CD4-positive, alpha-beta T cell (primary cell): ENCODE results near the gene GABRB1. TPM values are rescaled to one million over a fixed set of nuclear protein-coding genes. Genes with fewer than 3 reads are reported as not detected.

Experiments used
- ATAC-seq: fragments of 200-7000 bp; cut with Tn5 transposase; one replicate; pipeline ENCODE4 v1.10.0; 2022; ENCODE audit warnings: mild to moderate bottlenecking; ENCODE audit not compliant: poor library complexity
- CTCF ChIA-PET: fragments of 350-600 bp; sonication (Branson Sonifier 250); formaldehyde crosslinking; loops from one replicate; lab custom pipeline; 2021; ENCODE audit warnings: antibody characterized with exemption, inconsistent platforms; lab: Charles Lee
- POLR2A ChIA-PET: fragments of 350-600 bp; sonication (Branson Sonifier 250); formaldehyde crosslinking; loops from one replicate; lab custom pipeline; 2021; ENCODE audit warnings: antibody characterized with exemption, inconsistent platforms; lab: Charles Lee
- DNase-seq, 14 experiments: peaks; one replicate each; pipeline ENCODE4 v3.0.0-alpha.2; 2013 to 2020; ENCODE audit warnings: mixed read lengths in 2 of 14
- H3K27ac ChIP-seq, 2 donors: one replicate each; pipeline versions ENCODE4 v1.5.1 to v1.7.0; 2013; ENCODE audit warnings: low read length in 2 of 2, low read depth in 1 of 2, mild to moderate bottlenecking in 1 of 2
- H3K27me3 ChIP-seq, 2 experiments: 1 replicate in 1 of 2; 2 replicates in 1 of 2; pipeline versions ENCODE4 v1.6.1 to v1.7.0; 2013; ENCODE audit warnings: low read length in 2 of 2, control low read depth in 1 of 2, mild to moderate bottlenecking in 1 of 2, moderate library complexity in 1 of 2; ENCODE audit not compliant: insufficient read depth in 2 of 2, control insufficient read depth in 1 of 2
- H3K36me3 ChIP-seq: one replicate; pipeline ENCODE4 v1.6.1; 2013; ENCODE audit warnings: low read length, control low read depth; ENCODE audit not compliant: insufficient read depth
- H3K4me1 ChIP-seq: one replicate; pipeline ENCODE4 v1.6.1; 2013; ENCODE audit warnings: low read length, control low read depth; ENCODE audit not compliant: insufficient read depth
- H3K4me3 ChIP-seq: one replicate; pipeline ENCODE4 v1.5.1; 2013; ENCODE audit warnings: mild to moderate bottlenecking, low read length, moderate library complexity
- H3K9me3 ChIP-seq, 2 experiments: 1 replicate in 1 of 2; 2 replicates in 1 of 2; pipeline versions ENCODE4 v1.6.1 to v1.7.0; 2013; ENCODE audit warnings: low read length in 2 of 2, mild to moderate bottlenecking in 2 of 2, control low read depth in 1 of 2, moderate library complexity in 1 of 2; ENCODE audit not compliant: control insufficient read depth in 1 of 2, insufficient read depth in 1 of 2
- H3K27ac Mint-ChIP-seq: one replicate; pipeline ENCODE4 v1.8.0; 2020; ENCODE audit warnings: mixed read lengths
- H3K27me3 Mint-ChIP-seq: one replicate; pipeline ENCODE4 v1.8.0; 2021; ENCODE audit warnings: mixed read lengths
- H3K36me3 Mint-ChIP-seq: one replicate; pipeline ENCODE4 v1.8.0; 2021; ENCODE audit warnings: low read depth, mixed read lengths
- H3K4me1 Mint-ChIP-seq: one replicate; pipeline ENCODE4 v1.8.0; 2021; ENCODE audit warnings: low read depth, mixed read lengths
- H3K4me3 Mint-ChIP-seq: one replicate; pipeline ENCODE4 v1.8.0; 2020; ENCODE audit warnings: mild to moderate bottlenecking, mixed read lengths
- H3K9me3 Mint-ChIP-seq: one replicate; pipeline ENCODE4 v1.8.0; 2020; ENCODE audit warnings: mixed read lengths
- CTCF ChIP-seq: fragments of 200-600 bp; IDR thresholded peaks from one replicate; pipeline ENCODE4 v1.8.0; 2022; ENCODE audit warnings: antibody characterized with exemption, mild to moderate bottlenecking
- intact Hi-C, 2 experiments: fragments of 100-400 bp; cut with DNase I in 1 of 2; cut with micrococcal nuclease in 1 of 2; formaldehyde crosslinking; loops; one replicate each; pipeline versions ENCODE4 v1.15.1 to v1.9.0; 2023 to 2025; cut with DNase I, micrococcal nuclease
- total RNA-seq, 174 experiments: library from RNA in 2 of 174; stranded (reverse) in 2 of 174; gene quantifications; one replicate each; pipeline ENCODE4 v1.2.3 and lab custom pipeline; 2021 to 2026

The GABRB1 gene
- total RNA-seq, 2 experiments from 2014 or later, result not detected

GRCh38 chr4:47054130-47054529 is 22.8 kb downstream of the GABRB1 start:
- intact Hi-C loops, result no loop called here
- ChIA-PET POLR2A (no interaction called here), CTCF (no interaction called here)
- no peak for DNase-seq
- Mint-ChIP-seq H3K36me3 (no peaks in the 10 kb centered on the region), H3K27ac (no peak overlapping the region), H3K4me1 (no peaks in the 10 kb centered on the region), H3K27me3 (peaks cover 42% of the 10 kb centered on the region), H3K9me3 (no peaks in the 10 kb centered on the region), H3K4me3 (no peak overlapping the region)
- Histone ChIP-seq H3K4me1 (no peaks in the 10 kb centered on the region), H3K27me3 (no peaks in the 10 kb centered on the region), H3K27ac (no peak overlapping the region), H3K4me3 (no peak overlapping the region), H3K36me3 (no peaks in the 10 kb centered on the region), H3K9me3 (no peaks in the 10 kb centered on the region)
- no peak for ATAC-seq
- no peak for TF ChIP-seq CTCF

- Mint-ChIP-seq H3K27me3 (peaks cover 23% of the 10 kb centered on the region), H3K4me3 (no peak overlapping the region), H3K9me3 (no peaks in the 10 kb centered on the region), H3K27ac (no peak overlapping the region), H3K4me1 (no peaks in the 10 kb centered on the region), H3K36me3 (no peaks in the 10 kb centered on the region)
- ChIA-PET CTCF (no interaction called here), POLR2A (no interaction called here)
- Histone ChIP-seq H3K4me3 (no peak overlapping the region), H3K27me3 (no peaks in the 10 kb centered on the region), H3K27ac (no peak overlapping the region), H3K36me3 (no peaks in the 10 kb centered on the region), H3K4me1 (no peaks in the 10 kb centered on the region), H3K9me3 (no peaks in the 10 kb centered on the region)
- intact Hi-C loops, result no loop called here
- ATAC-seq (no peak), DNase-seq (no peak)
- TF ChIP-seq CTCF, result no peak
Observed at GRCh38 chr4:47057991-47058390, 26.6 kb downstream of the GABRB1 start.

- no peaks in the 10 kb centered on the region for H3K9me3 ChIP-seq
- ATAC-seq, result no peak
- no peaks in the 10 kb centered on the region for H3K4me1 Mint-ChIP-seq
- no peak overlapping the region for H3K4me3 ChIP-seq
- no peaks in the 10 kb centered on the region for H3K27me3 ChIP-seq
- H3K9me3 Mint-ChIP-seq, result no peaks in the 10 kb centered on the region
- H3K4me1 ChIP-seq, result no peaks in the 10 kb centered on the region
- TF ChIP-seq CTCF, result no peak
- intact Hi-C loops, result no loop called here
- H3K27me3 Mint-ChIP-seq, result peaks cover 22% of the 10 kb centered on the region
- POLR2A ChIA-PET, result no interaction called here
- no peaks in the 10 kb centered on the region for H3K36me3 Mint-ChIP-seq
- H3K27ac Mint-ChIP-seq, result no peak overlapping the region
- H3K4me3 Mint-ChIP-seq, result no peak overlapping the region
- no peak for DNase-seq
- CTCF ChIA-PET, result no interaction called here
- no peaks in the 10 kb centered on the region for H3K36me3 ChIP-seq
- H3K27ac ChIP-seq, result no peak overlapping the region
Observed at GRCh38 chr4:47060561-47060960, 29.2 kb downstream of the GABRB1 start.
